ENCODE results near the gene VGF.
"Not testable (repeated sequence)": the region's sequence is repeated elsewhere in the genome, so short reads cannot be mapped to it uniquely, and the experiment has no call there.

VGF gene

GRCh38 chr7:101134399-101134980 lies 30.9 kb downstream of the VGF start:
- DNase-seq, result no peak

GRCh38 chr7:101133621-101134398 lies 31.6 kb downstream of the VGF start:
- no peak for DNase-seq

GRCh38 chr7:101132626-101133600 lies 32.5 kb downstream of the VGF start:
- DNase-seq, result not testable (repeated sequence)

DNA sequence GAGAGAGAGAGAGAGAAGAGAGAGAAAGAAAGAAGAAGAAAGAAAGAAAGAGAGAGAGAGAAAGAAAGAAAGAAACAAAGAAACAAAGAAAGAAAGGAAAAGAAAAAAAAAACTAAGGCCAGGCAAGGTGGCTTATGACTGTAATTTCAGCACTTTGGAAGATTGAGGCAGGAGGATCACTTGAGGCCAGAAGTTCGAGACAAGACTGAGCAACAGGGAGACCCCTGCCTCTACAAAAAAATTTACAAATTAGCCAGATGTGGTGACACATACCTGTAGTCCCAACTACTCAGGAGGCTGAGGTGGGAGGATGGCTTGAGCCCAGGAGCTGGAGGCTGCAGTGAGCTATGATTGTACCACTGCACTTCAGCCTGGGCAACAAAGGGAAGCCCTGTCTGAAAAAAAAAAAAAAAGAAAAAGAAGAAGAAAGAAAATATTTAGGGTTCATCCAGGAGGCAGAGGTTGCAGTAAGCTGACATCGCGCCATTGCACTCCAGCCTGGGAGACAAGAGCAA lies 35.7 kb downstream of the VGF start:
- DNase-seq, result no peak

DNA sequence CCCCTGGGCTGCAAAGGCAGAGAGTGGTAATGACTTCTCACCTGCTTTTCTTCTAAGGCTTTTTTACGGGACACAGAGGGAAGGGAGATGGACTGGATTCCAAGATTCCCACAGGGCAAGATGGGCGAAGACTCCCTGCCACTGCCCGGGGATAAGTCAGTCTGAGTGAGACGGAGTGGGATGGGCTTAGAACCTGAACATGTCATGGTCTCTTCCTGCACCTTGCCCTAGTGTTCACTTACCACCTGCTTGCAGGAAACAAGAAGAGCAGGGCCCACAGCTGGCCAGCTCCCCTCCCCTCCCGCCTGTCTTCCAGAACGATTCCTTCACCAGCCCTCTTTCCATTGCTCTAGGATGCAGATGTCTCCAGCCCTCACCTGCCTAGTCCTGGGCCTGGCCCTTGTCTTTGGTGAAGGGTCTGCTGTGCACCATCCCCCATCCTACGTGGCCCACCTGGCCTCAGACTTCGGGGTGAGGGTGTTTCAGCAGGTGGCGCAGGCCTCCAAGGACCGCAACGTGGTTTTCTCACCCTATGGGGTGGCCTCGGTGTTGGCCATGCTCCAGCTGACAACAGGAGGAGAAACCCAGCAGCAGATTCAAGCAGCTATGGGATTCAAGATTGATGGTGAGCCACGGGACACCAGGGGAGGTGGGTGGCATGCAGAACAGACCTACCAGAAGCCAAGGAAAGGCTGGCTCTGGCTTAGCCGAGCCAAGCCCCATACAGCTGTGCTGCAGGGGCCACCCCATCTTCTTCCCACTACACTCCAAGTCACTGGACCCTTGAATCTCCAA lies 37.1 kb downstream of the VGF start:
- DNase-seq, result no peak

DNA sequence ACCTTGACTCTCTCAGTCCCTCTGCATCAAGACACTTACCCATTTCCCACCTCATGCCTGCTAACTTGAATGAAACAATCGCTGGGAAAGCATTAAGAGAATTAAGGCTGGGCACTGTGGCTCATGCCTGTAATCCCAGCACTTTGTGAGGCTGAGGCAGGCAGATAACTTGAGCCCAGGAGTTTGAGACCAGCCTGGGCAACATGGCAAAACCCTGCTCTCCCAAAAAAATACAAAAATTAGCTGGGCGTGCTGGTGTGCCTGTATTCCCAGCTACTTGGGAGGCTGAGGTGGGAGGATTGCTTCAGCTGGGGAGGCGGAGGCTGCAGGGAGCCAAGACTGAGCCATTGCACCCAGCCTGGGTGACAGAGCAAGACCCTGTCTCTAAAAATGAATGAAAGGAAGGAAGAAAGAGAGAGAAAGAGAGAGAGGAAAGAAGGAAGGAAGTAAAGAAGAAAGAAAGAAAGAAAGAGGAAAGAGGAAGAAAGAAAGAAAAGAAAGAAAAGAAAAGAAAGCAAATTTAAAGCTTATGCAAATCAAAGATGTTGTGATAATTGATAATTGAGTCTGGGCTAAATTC lies 37.8 kb downstream of the VGF start:
- DNase-seq, result no peak

GRCh38 chr7:101126651-101127459 lies 38.5 kb downstream of the VGF start, which contains the start of gene SERPINE1:
Gene SERPINE1, plus strand, starts transcription at chr7:101127104. Its CDS starts 1,290 bp downstream, at chr7:101128394.
- peak in 1 of 2 experiments; percentile 44 for DNase-seq

DNA sequence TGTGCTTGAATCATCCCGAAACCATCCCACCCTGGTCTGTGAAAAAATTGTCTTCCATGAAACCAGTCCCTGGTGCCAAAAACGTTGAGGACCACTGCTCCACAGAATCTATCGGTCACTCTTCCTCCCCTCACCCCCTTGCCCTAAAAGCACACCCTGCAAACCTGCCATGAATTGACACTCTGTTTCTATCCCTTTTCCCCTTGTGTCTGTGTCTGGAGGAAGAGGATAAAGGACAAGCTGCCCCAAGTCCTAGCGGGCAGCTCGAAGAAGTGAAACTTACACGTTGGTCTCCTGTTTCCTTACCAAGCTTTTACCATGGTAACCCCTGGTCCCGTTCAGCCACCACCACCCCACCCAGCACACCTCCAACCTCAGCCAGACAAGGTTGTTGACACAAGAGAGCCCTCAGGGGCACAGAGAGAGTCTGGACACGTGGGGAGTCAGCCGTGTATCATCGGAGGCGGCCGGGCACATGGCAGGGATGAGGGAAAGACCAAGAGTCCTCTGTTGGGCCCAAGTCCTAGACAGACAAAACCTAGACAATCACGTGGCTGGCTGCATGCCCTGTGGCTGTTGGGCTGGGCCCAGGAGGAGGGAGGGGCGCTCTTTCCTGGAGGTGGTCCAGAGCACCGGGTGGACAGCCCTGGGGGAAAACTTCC lies 39.2 kb downstream of the VGF start:
- no peak for DNase-seq

- DNase-seq, result no peak
Observed at GRCh38 chr7:101124376-101125056, 40.9 kb downstream of the VGF start.

GRCh38 chr7:101123703-101124068 lies 41.7 kb downstream of the VGF start:
- no peak for DNase-seq

GRCh38 chr7:101122933-101123702 lies 42.3 kb downstream of the VGF start:
- DNase-seq, result no peak

- DNase-seq, result no peak
Observed at GRCh38 chr7:101121991-101122932, 43.1 kb downstream of the VGF start.

GRCh38 chr7:101121631-101121990 lies 43.8 kb downstream of the VGF start:
- DNase-seq, result not testable (repeated sequence)

GRCh38 chr7:101120315-101120714 lies 45.1 kb downstream of the VGF start:
- no peak for DNase-seq

- DNase-seq, result no peak
Observed at GRCh38 chr7:101119876-101120275, 45.5 kb downstream of the VGF start.

GRCh38 chr7:101118856-101119255 lies 46.5 kb downstream of the VGF start:
- DNase-seq, result no peak

GRCh38 chr7:101116898-101117297 lies 48.5 kb downstream of the VGF start:
- DNase-seq, result no peak

- no peak for DNase-seq
Observed at GRCh38 chr7:101115215-101115614, 50.2 kb downstream of the VGF start.

All from stimulated activated CD4-positive, alpha-beta T cell treated with anti-CD3 and anti-CD28 coated beads, Interleukin-4, amount 100 ng/mL, for 4 hours (primary cell).